Measurements from ENCODE around the gene REELD1. TPM values are rescaled to one million over a fixed set of nuclear protein-coding genes. Genes with fewer than 3 reads are reported as not detected.

REELD1 gene
- total and polyA plus RNA-seq, 2 of the 4 experiments (the other 2 are of a cell fraction) = not detected

DNA sequence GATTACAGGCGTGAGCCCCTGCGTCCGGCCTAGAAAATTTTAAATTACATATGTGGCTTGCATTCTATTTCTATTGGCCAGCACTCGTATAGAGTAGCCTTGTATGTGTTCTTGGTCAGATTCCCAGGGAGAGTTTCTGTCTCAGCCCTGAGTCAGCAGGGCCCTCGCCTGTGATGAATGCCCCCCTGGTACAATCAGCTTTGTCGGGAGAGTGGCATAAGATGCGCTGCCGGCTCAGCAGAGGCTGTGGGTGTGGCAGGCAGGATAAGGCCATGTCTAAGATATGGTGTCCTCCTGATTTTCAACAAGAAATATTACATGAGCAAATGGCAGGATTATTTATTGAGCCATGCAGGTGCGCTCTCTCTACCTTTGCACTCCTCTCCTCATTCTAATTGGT is 1.6 kb upstream of the REELD1 start:
- TF ChIP-seq NFE2L2 (IDR thresholded peaks at IDR 0.05; ENCODE audit: low read depth, low read length) = no peak
- no peak for TF ChIP-seq MAZ (IDR thresholded peaks at IDR 0.05; ENCODE audit: borderline replicate concordance, low read depth, low read length)
- no peak for TF ChIP-seq CEBPB (IDR thresholded peaks at IDR 0.05; ENCODE audit: low read depth, low read length)
- no peak for TF ChIP-seq RFX5 (IDR thresholded peaks at IDR 0.05; ENCODE audit: low read depth, low read length)
- TF ChIP-seq, protein P1, sequence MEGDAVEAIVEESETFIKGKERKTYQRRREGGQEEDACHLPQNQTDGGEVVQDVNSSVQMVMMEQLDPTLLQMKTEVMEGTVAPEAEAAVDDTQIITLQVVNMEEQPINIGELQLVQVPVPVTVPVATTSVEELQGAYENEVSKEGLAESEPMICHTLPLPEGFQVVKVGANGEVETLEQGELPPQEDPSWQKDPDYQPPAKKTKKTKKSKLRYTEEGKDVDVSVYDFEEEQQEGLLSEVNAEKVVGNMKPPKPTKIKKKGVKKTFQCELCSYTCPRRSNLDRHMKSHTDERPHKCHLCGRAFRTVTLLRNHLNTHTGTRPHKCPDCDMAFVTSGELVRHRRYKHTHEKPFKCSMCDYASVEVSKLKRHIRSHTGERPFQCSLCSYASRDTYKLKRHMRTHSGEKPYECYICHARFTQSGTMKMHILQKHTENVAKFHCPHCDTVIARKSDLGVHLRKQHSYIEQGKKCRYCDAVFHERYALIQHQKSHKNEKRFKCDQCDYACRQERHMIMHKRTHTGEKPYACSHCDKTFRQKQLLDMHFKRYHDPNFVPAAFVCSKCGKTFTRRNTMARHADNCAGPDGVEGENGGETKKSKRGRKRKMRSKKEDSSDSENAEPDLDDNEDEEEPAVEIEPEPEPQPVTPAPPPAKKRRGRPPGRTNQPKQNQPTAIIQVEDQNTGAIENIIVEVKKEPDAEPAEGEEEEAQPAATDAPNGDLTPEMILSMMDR (conservative IDR thresholded peaks at IDR 0.05; ENCODE audit: low read depth, low read length) = no peak
- TF ChIP-seq MXI1 (IDR thresholded peaks at IDR 0.05; ENCODE audit: borderline replicate concordance, low read depth, low read length) = no peak
- no peak for TF ChIP-seq FOS (IDR thresholded peaks at IDR 0.05; ENCODE audit: low read depth, low read length)
- TF ChIP-seq CHD1 (IDR thresholded peaks at IDR 0.05; ENCODE audit: low read depth, low read length) = no peak
- TF ChIP-seq, protein P2, sequence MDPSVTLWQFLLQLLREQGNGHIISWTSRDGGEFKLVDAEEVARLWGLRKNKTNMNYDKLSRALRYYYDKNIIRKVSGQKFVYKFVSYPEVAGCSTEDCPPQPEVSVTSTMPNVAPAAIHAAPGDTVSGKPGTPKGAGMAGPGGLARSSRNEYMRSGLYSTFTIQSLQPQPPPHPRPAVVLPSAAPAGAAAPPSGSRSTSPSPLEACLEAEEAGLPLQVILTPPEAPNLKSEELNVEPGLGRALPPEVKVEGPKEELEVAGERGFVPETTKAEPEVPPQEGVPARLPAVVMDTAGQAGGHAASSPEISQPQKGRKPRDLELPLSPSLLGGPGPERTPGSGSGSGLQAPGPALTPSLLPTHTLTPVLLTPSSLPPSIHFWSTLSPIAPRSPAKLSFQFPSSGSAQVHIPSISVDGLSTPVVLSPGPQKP (IDR thresholded peaks at IDR 0.05; ENCODE audit: borderline replicate concordance, low read depth, low read length) = no peak
- TF ChIP-seq MAFK (IDR thresholded peaks at IDR 0.05; ENCODE audit: low read depth, low read length) = no peak
- no peak for TF ChIP-seq RCOR1 (IDR thresholded peaks at IDR 0.05; ENCODE audit: insufficient replicate concordance, low read length)
- TF ChIP-seq, protein P3, sequence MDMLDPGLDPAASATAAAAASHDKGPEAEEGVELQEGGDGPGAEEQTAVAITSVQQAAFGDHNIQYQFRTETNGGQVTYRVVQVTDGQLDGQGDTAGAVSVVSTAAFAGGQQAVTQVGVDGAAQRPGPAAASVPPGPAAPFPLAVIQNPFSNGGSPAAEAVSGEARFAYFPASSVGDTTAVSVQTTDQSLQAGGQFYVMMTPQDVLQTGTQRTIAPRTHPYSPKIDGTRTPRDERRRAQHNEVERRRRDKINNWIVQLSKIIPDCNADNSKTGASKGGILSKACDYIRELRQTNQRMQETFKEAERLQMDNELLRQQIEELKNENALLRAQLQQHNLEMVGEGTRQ (IDR thresholded peaks at IDR 0.05; ENCODE audit: low read depth, low read length) = no peak
- no peak for TF ChIP-seq RAD21 (IDR thresholded peaks at IDR 0.05; ENCODE audit: low read length)
- no peak for TF ChIP-seq SMC3 (IDR thresholded peaks at IDR 0.05; ENCODE audit: low read depth, low read length)
- intact Hi-C loops (cut with micrococcal nuclease) = no loop called here
- ATAC-seq (ENCODE audit: low read depth) = no peak

More for the DNA sequence above, 1.6 kb upstream of the REELD1 start:
- Histone ChIP-seq H3K56ac (ENCODE audit: extremely low read depth, insufficient read depth, low read length) (no peak overlapping the region), H3K4ac (ENCODE audit: low read depth, low read length) (no peak overlapping the region), H2AK9ac (replicated peaks; ENCODE audit: low read depth, low read length, poor library complexity) (no peak overlapping the region), H3K18ac (ENCODE audit: low read depth, low read length) (no peak overlapping the region), H3K27me3 (ENCODE audit: control insufficient read depth, insufficient read depth, low read length) (peaks cover 7% of the 10 kb centered on the region), H3K4me1 (ENCODE audit: control insufficient read depth, insufficient read depth, low read length) (no peaks in the 10 kb centered on the region), H3K4me3 (ENCODE audit: insufficient read depth, low read depth, low read length) (no peak overlapping the region), H2BK15ac (ENCODE audit: low read depth, low read length) (no peak overlapping the region), H2AFZ (replicated peaks; ENCODE audit: low read length, poor library complexity) (no peak overlapping the region), H3K23ac (ENCODE audit: low read depth, low read length) (no peak overlapping the region), H3K79me1 (ENCODE audit: low read depth in 1 of 2, low read length in 2 of 2) (no peaks in the 10 kb centered on the region), H3K4me2 (ENCODE audit: low read depth, low read length) (no peak overlapping the region), H3K9ac (ENCODE audit: low read depth, low read length) (no peak overlapping the region), H4K20me1 (ENCODE audit: insufficient read depth, low read length) (no peaks in the 10 kb centered on the region), H3K27ac (ENCODE audit: insufficient read depth, low read length) (no peak overlapping the region), H3K9me1 (ENCODE audit: insufficient read depth, low read length) (no peaks in the 10 kb centered on the region), H4K91ac (ENCODE audit: insufficient read depth, low read depth, low read length) (no peak overlapping the region), H2AK5ac (ENCODE audit: low read depth, low read length) (no peak overlapping the region), H2BK120ac (ENCODE audit: low read depth, low read length) (no peak overlapping the region), H3K9me3 (ENCODE audit: control insufficient read depth, insufficient read depth, low read length) (no peaks in the 10 kb centered on the region), H3K36me3 (ENCODE audit: control insufficient read depth, insufficient read depth, low read length) (no peaks in the 10 kb centered on the region), H2BK5ac (ENCODE audit: low read depth, low read length, poor library complexity, severe bottlenecking) (no peak overlapping the region), H4K8ac (ENCODE audit: low read depth in 2 of 2, low read length in 2 of 2) (no peak overlapping the region), H3K14ac (replicated peaks; ENCODE audit: low read depth, low read length) (no peak overlapping the region), H4K5ac (ENCODE audit: low read depth, low read length) (no peak overlapping the region), H2BK20ac (ENCODE audit: low read depth, low read length) (no peak overlapping the region)
- no TSS peak for BruUV-seq (replicated peaks)
- WGBS, 2 experiments (ENCODE audit: extremely low coverage in 2 of 2, insufficient read length in 1 of 2) = no CpG with 5 or more reads among the region's 9 CpGs
- dilution Hi-C loops (cut with HindIII; ENCODE audit: low sequenced_read_pairs, unreplicated experiment) = no loop called here
- ChIA-PET CTCF (no interaction called here), POLR2A (ENCODE audit: unreplicated experiment) (no interaction called here)
- in situ Hi-C loops (cut with MboI; ENCODE audit: low sequenced_read_pairs) = no loop called here
- DNase-seq = peak; percentile 10

Data from IMR-90 (cell line).